Prostate gland (tissue), 2 donors: ENCODE results near the gene PLCB1.

ENCODE experiments used
- POLR2A ChIP-seq: fragments of 450-650 bp; IDR thresholded peaks from one replicate; pipeline ENCODE4 v1.6.1; 2016; ENCODE audit warnings: antibody characterized with exemption, mild to moderate bottlenecking
- TF ChIP-seq, protein P1 (sequence below), 4 experiments: fragments of 200-600 bp in 2 of 4; fragments of 450-650 bp in 2 of 4; sonication (generic) in 2 of 4; IDR thresholded peaks; 1 replicate in 3 of 4; 2 replicates in 1 of 4; pipeline ENCODE4 v1.5.1; 2016 to 2019; ENCODE audit warnings: antibody characterized with exemption in 4 of 4, mild to moderate bottlenecking in 2 of 4, moderate library complexity in 2 of 4

DNA sequence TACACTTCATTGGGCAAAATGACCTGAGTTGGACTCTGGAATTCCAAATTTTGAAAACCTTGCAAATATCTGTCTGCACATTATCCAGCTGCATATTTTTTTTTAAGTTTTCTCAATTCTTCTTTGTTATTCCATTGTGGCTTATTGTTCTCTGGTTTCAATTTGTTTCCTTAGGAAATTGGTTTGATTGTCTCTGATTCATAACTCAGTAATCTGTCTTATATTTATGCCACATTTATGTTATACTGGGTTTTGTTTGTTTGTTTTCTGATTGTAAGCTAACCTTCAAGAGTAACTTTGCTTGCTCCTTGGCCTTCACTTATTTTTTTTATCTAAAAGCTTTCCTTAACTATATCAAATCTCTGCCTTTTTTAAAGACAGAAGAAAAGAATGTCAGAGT is 743.5 kb downstream of the PLCB1 start:
- TF ChIP-seq, protein P1, sequence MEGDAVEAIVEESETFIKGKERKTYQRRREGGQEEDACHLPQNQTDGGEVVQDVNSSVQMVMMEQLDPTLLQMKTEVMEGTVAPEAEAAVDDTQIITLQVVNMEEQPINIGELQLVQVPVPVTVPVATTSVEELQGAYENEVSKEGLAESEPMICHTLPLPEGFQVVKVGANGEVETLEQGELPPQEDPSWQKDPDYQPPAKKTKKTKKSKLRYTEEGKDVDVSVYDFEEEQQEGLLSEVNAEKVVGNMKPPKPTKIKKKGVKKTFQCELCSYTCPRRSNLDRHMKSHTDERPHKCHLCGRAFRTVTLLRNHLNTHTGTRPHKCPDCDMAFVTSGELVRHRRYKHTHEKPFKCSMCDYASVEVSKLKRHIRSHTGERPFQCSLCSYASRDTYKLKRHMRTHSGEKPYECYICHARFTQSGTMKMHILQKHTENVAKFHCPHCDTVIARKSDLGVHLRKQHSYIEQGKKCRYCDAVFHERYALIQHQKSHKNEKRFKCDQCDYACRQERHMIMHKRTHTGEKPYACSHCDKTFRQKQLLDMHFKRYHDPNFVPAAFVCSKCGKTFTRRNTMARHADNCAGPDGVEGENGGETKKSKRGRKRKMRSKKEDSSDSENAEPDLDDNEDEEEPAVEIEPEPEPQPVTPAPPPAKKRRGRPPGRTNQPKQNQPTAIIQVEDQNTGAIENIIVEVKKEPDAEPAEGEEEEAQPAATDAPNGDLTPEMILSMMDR (IDR thresholded peaks at IDR 0.05): no peak
- TF ChIP-seq POLR2A: no peak
